IMR-90 (cell line): ENCODE data around the gene BARD1. TPM values are rescaled to one million over a fixed set of nuclear protein-coding genes. Genes with fewer than 3 reads are reported as not detected.

Source experiments
- ATAC-seq: fragments of 200-7000 bp; cut with Tn5 transposase; 2 replicates; pipeline ENCODE4 v1.9.1; 2020; ENCODE audit warnings: low read depth, mild to moderate bottlenecking, moderate library complexity
- BruUV-seq: library from RNA; stranded (reverse); fragments of 400-500 nt; replicated peaks from 2 replicates; lab custom pipeline; 2021; lab: Mats Ljungman, UMichigan
- CTCF ChIA-PET: fragments of 300-600 bp; formaldehyde crosslinking; extraction: SDS; loops from one replicate; lab custom pipeline; 2021; ENCODE audit warnings: antibody characterized with exemption; lab: Yijun Ruan, JAX
- POLR2A ChIA-PET: fragments of 300-600 bp; sonication (Branson Sonifier 250); formaldehyde crosslinking; loops from one replicate; lab custom pipeline; 2022; ENCODE audit warnings: antibody characterized with exemption; ENCODE audit not compliant: unreplicated experiment; lab: Charles Lee
- DNase-seq: peaks from one replicate; pipeline ENCODE4 v3.0.0; 2013
- H2AFZ ChIP-seq: replicated peaks from 2 replicates; pipeline ENCODE3; 2013; ENCODE audit warnings: low read length, mild to moderate bottlenecking; ENCODE audit not compliant: poor library complexity
- H2AK5ac ChIP-seq: 2 replicates; pipeline ENCODE4 v1.6.1; 2013; ENCODE audit warnings: low read depth, low read length, inconsistent platforms
- H2AK9ac ChIP-seq: replicated peaks from 2 replicates; pipeline ENCODE3; 2013; ENCODE audit warnings: mild to moderate bottlenecking, low read depth, low read length, moderate library complexity; ENCODE audit not compliant: poor library complexity
- H2BK120ac ChIP-seq: 2 replicates; pipeline ENCODE4 v1.6.1; 2013; ENCODE audit warnings: low read depth, low read length, inconsistent platforms
- H2BK15ac ChIP-seq: 3 replicates; pipeline ENCODE4 v1.6.1; 2013; ENCODE audit warnings: low read depth, low read length, inconsistent platforms
- H2BK20ac ChIP-seq: 2 replicates; pipeline ENCODE4 v1.6.1; 2013; ENCODE audit warnings: low read depth, mild to moderate bottlenecking, inconsistent platforms, low read length, moderate library complexity
- H2BK5ac ChIP-seq: 2 replicates; pipeline ENCODE4 v1.6.1; 2013; ENCODE audit warnings: mild to moderate bottlenecking, low read depth, low read length, inconsistent platforms; ENCODE audit not compliant: poor library complexity, severe bottlenecking
- H3K14ac ChIP-seq: replicated peaks from 2 replicates; pipeline ENCODE4 v1.6.1; 2013; ENCODE audit warnings: low read depth, low read length, inconsistent platforms
- H3K18ac ChIP-seq: 2 replicates; pipeline ENCODE4 v1.6.1; 2013; ENCODE audit warnings: low read depth, low read length, control low read depth
- H3K23ac ChIP-seq: 2 replicates; pipeline ENCODE4 v1.6.1; 2013; ENCODE audit warnings: low read depth, low read length, inconsistent platforms
- H3K27ac ChIP-seq: 2 replicates; pipeline ENCODE4 v1.5.1; 2013; ENCODE audit warnings: mild to moderate bottlenecking, control low read depth, low read length; ENCODE audit not compliant: insufficient read depth
- H3K27me3 ChIP-seq: 2 replicates; pipeline ENCODE4 v1.6.1; 2013; ENCODE audit warnings: low read length; ENCODE audit not compliant: control insufficient read depth, insufficient read depth
- H3K36me3 ChIP-seq: 2 replicates; pipeline ENCODE4 v1.6.1; 2013; ENCODE audit warnings: low read length, mixed read lengths; ENCODE audit not compliant: control insufficient read depth, insufficient read depth
- H3K4ac ChIP-seq: 2 replicates; pipeline ENCODE4 v1.6.1; 2013; ENCODE audit warnings: low read depth, low read length, inconsistent platforms
- H3K4me1 ChIP-seq: 2 replicates; pipeline ENCODE4 v1.6.1; 2013; ENCODE audit warnings: low read length, mixed read lengths; ENCODE audit not compliant: control insufficient read depth, insufficient read depth
- H3K4me2 ChIP-seq: 2 replicates; pipeline ENCODE4 v1.6.1; 2013; ENCODE audit warnings: low read depth, mild to moderate bottlenecking, control low read depth, low read length, moderate library complexity
- H3K4me3 ChIP-seq: 2 replicates; pipeline ENCODE4 v1.5.1; 2013; ENCODE audit warnings: low read depth, mild to moderate bottlenecking, control low read depth, low read length, moderate library complexity; ENCODE audit not compliant: insufficient read depth
- H3K56ac ChIP-seq: 2 replicates; pipeline ENCODE4 v1.6.1; 2013; ENCODE audit warnings: low read length, inconsistent platforms; ENCODE audit not compliant: insufficient read depth; ENCODE audit errors: extremely low read depth
- H3K79me1 ChIP-seq, 2 experiments: 2 replicates each; pipeline ENCODE4 v1.6.1; 2013; ENCODE audit warnings: low read length in 2 of 2, inconsistent platforms in 1 of 2, low read depth in 1 of 2
- H3K9ac ChIP-seq: 2 replicates; pipeline ENCODE4 v1.6.1; 2013; ENCODE audit warnings: low read depth, low read length, control low read depth
- H3K9me1 ChIP-seq: 2 replicates; pipeline ENCODE4 v1.6.1; 2013; ENCODE audit warnings: low read length, inconsistent platforms; ENCODE audit not compliant: insufficient read depth
- H3K9me3 ChIP-seq: 2 replicates; pipeline ENCODE4 v1.6.1; 2013; ENCODE audit warnings: low read length; ENCODE audit not compliant: control insufficient read depth, insufficient read depth
- H4K20me1 ChIP-seq: 2 replicates; pipeline ENCODE4 v1.6.1; 2013; ENCODE audit warnings: low read length, inconsistent platforms; ENCODE audit not compliant: insufficient read depth
- H4K5ac ChIP-seq: 2 replicates; pipeline ENCODE4 v1.6.1; 2013; ENCODE audit warnings: mild to moderate bottlenecking, low read depth, low read length, control low read depth
- H4K8ac ChIP-seq, 2 experiments: 2 replicates each; pipeline ENCODE4 v1.6.1; 2013; ENCODE audit warnings: low read depth in 2 of 2, low read length in 2 of 2, control low read depth in 1 of 2, inconsistent platforms in 1 of 2
- H4K91ac ChIP-seq: 2 replicates; pipeline ENCODE4 v1.6.1; 2013; ENCODE audit warnings: low read depth, low read length, inconsistent platforms; ENCODE audit not compliant: insufficient read depth
- BHLHE40 ChIP-seq: fragments of 150-350 bp; IDR thresholded peaks from 2 replicates; pipeline ENCODE4 v1.6.1; 2016; ENCODE audit warnings: mild to moderate bottlenecking, low read depth, low read length
- CHD1 ChIP-seq: IDR thresholded peaks from 2 replicates; pipeline ENCODE4 v1.6.1; 2012; ENCODE audit warnings: low read depth, low read length, improper control_type of control experiment
- ELK1 ChIP-seq: fragments of 150-350 bp; IDR thresholded peaks from 2 replicates; pipeline ENCODE4 v1.6.1; 2016; ENCODE audit warnings: low read depth, mild to moderate bottlenecking, low read length, moderate library complexity, borderline replicate concordance
- FOS ChIP-seq: fragments of 150-350 bp; IDR thresholded peaks from 2 replicates; pipeline ENCODE4 v1.6.1; 2016; ENCODE audit warnings: low read depth, low read length
- MAFK ChIP-seq: IDR thresholded peaks from 2 replicates; pipeline ENCODE4 v1.6.1; 2012; ENCODE audit warnings: low read depth, low read length, improper control_type of control experiment
- MAZ ChIP-seq: IDR thresholded peaks from 2 replicates; pipeline ENCODE4 v1.6.1; 2012; ENCODE audit warnings: low read depth, mild to moderate bottlenecking, low read length, improper control_type of control experiment, moderate library complexity, borderline replicate concordance
- MXI1 ChIP-seq: IDR thresholded peaks from 2 replicates; pipeline ENCODE4 v1.6.1; 2012; ENCODE audit warnings: low read depth, mild to moderate bottlenecking, low read length, moderate library complexity, borderline replicate concordance
- NFE2L2 ChIP-seq: fragments of 150-350 bp; IDR thresholded peaks from 2 replicates; pipeline ENCODE4 v1.6.1; 2016; ENCODE audit warnings: low read depth, mild to moderate bottlenecking, low read length
- POLR2A ChIP-seq: IDR thresholded peaks from 2 replicates; pipeline ENCODE4 v1.6.1; 2012; ENCODE audit warnings: mild to moderate bottlenecking, low read depth, low read length
- RAD21 ChIP-seq: IDR thresholded peaks from 2 replicates; pipeline ENCODE4 v1.6.1; 2012; ENCODE audit warnings: low read length, improper control_type of control experiment
- RCOR1 ChIP-seq: IDR thresholded peaks from 2 replicates; pipeline ENCODE4 v1.6.1; 2012; ENCODE audit warnings: mild to moderate bottlenecking, low read length, improper control_type of control experiment; ENCODE audit not compliant: insufficient replicate concordance
- RFX5 ChIP-seq: IDR thresholded peaks from 2 replicates; pipeline ENCODE4 v1.8.0; 2012; ENCODE audit warnings: low read depth, mild to moderate bottlenecking, low read length, moderate library complexity
- dilution Hi-C: fragments of 300-500 bp; cut with HindIII; formaldehyde crosslinking; loops from one replicate; pipeline ENCODE4 v1.14.3; 2018; ENCODE audit warnings: low sequenced_read_pairs; ENCODE audit not compliant: unreplicated experiment
- in situ Hi-C: fragments of 300-500 bp; cut with MboI; formaldehyde crosslinking; loops from 3 replicates; pipeline ENCODE4 v1.14.3; 2019; ENCODE audit warnings: low sequenced_read_pairs, inconsistent platforms, mixed read lengths
- intact Hi-C: fragments of 100-400 bp; cut with micrococcal nuclease; formaldehyde crosslinking; loops from 2 replicates; pipeline ENCODE4 v1.10.0; 2022
- polyA plus RNA-seq, 3 experiments: library from polyadenylated mRNA; depleted of rRNA; stranded (reverse); fragments of >200 nt; gene quantifications; 2 replicates each; pipeline ENCODE4 v1.2.3, GENCODE V29; 2012; ENCODE audit warnings: low replicate concordance in 1 of 3
- total RNA-seq: library from RNA; depleted of rRNA; stranded (reverse); fragments of >200 nt; gene quantifications from 2 replicates; pipeline ENCODE4 v1.2.3, GENCODE V29; 2012

The BARD1 gene
- total and polyA plus RNA-seq, 2 of the 4 experiments (the other 2 are of a cell fraction): 3.1 to 34.6 TPM

GRCh38 chr2:214836568-214836967 is 27.1 kb upstream of the BARD1 start:
- Histone ChIP-seq H2BK15ac (no peak overlapping the region), H3K4me3 (no peak overlapping the region), H2BK120ac (no peak overlapping the region), H2BK20ac (no peak overlapping the region), H3K14ac (no peak overlapping the region), H3K79me1 (no peaks in the 10 kb centered on the region), H2AK9ac (no peak overlapping the region), H2AK5ac (no peak overlapping the region), H3K23ac (no peak overlapping the region), H3K9me1 (no peaks in the 10 kb centered on the region), H3K56ac (no peak overlapping the region), H3K27ac (no peak overlapping the region), H4K20me1 (no peaks in the 10 kb centered on the region), H3K18ac (no peak overlapping the region), H2BK5ac (no peak overlapping the region), H4K5ac (no peak overlapping the region), H3K4ac (no peak overlapping the region), H3K4me2 (no peak overlapping the region), H3K4me1 (no peaks in the 10 kb centered on the region), H2AFZ (no peak overlapping the region), H3K27me3 (no peaks in the 10 kb centered on the region; the same call in 1 of the 2 replicates), H4K91ac (no peak overlapping the region), H3K9me3 (0 out of 2 replicates have a peak, but pooled peaks cover 2% of the 10 kb centered on the region), H4K8ac (no peak overlapping the region), H3K36me3 (no peaks in the 10 kb centered on the region), H3K9ac (no peak overlapping the region)
- peak; percentile 5 for DNase-seq
- TF ChIP-seq BHLHE40 (no peak), RAD21 (no peak), MAZ (no peak), MXI1 (no peak), ELK1 (no peak), FOS (no peak), POLR2A (no peak), RCOR1 (no peak), CHD1 (no peak), RFX5 (no peak), NFE2L2 (no peak), MAFK (no peak)
- BruUV-seq: no TSS peak
- in situ Hi-C loops (no loop called here), intact Hi-C loops (no loop called here), dilution Hi-C loops (no loop called here)
- CTCF ChIA-PET: no interaction called here
- peak; percentile 29 for ATAC-seq
- POLR2A ChIA-PET: no interaction called here
